GM15510 (cell line): Measurements from ENCODE around the gene TBPL1.

Source experiments
- POLR2A ChIP-seq: IDR thresholded peaks from 3 replicates; pipeline ENCODE4 v1.6.1; 2011; ENCODE audit warnings: borderline replicate concordance; ENCODE audit not compliant: insufficient read length; ENCODE audit errors: extremely low read depth

TBPL1 gene

GRCh38 chr6:134031696-134032255, 78.8 kb downstream of the TBPL1 start:
- TF ChIP-seq POLR2A: no peak

GRCh38 chr6:134034478-134034877, 81.5 kb downstream of the TBPL1 start:
- TF ChIP-seq POLR2A: no peak

GRCh38 chr6:134034961-134035822, 82.2 kb downstream of the TBPL1 start:
- TF ChIP-seq POLR2A: no peak

- TF ChIP-seq POLR2A: no peak
Observed at GRCh38 chr6:134035823-134036296, 82.8 kb downstream of the TBPL1 start.

- TF ChIP-seq POLR2A: no peak
Observed at GRCh38 chr6:134039116-134039515, 86.1 kb downstream of the TBPL1 start.
